ENCODE measurements around the gene CD248.

CD248 gene

DNA sequence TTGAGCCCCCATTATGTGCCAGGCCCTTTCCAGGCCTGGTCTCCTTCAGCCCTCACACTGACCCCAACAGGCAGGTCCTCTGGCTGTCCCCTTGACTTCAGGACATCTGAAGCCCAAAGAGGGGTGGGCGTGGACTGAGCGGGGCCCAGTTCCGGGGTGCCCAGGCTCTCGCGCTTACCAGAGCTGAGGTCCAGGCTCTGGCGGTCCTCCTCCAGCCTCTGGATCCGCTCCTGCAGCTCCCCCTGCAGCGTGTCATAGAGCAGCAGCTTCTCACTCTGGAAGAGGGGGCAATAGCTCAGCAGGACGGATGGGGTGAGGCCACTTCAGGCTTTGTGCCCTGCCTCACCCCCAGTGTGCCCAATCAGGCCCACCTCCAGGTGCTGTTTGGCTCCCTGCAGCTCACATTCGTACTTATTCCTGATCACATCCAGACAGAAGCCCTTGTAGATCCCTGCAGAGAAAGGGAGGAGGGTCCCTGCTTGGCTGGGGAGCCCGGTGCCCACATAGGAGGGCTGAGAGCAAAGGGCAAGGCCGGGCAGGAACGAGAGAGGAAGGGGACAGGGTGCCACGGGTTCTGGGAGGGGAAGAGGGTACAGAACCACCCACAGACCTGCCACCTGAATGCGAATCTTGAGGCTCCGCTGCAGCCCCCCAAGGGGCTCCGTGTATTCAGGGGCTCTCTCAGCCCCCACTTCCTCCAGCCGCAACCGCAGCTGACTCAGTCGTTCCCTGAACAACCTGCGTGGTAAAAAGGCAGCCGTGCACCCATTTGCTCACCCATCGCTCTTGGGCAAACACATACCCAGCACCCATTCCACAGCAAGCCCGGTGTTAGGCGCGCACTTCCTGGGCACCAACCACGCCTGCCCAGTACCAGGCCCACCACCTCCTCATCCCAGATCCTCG, 24.0 kb upstream of the CD248 start:
- no peak for DNase-seq

DNA sequence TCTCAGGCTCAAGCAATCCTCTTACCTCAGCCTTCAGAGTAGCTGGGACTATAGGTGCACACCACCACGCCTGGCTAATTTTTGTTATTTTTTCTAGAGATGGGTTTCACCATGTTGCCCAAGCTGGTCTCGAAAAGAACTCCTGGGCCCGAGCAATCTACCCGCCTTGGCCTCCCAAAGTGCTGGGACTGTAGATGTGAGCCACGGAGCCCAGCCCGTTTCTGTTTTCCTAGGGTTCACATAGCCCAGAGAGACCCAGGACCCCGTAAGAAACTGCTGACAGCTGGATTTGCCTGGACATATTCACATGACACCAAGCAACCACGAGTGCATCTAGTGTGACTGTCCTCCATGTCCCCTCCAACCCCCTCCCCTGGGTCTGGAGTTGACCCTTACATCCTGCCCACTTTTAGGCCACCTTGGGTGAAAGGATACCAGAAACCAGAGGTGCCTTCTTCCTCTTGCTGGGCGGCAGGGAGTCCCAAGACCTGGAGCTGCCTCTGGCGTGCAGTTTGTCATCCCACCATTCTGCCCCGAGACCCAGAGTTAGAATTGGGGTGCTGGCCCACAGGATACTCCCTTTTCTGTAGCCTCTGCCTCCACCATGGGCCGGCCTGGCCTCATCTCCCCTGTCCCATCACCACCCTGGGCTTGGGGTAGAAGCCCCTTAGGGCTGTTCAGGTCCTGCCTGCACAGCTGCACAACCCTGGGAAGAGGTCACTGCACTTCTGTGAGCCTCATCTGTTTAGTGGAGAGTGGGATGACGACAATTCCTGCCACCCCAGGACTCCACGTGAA, 23.0 kb upstream of the CD248 start:
- DNase-seq: no peak

DNA sequence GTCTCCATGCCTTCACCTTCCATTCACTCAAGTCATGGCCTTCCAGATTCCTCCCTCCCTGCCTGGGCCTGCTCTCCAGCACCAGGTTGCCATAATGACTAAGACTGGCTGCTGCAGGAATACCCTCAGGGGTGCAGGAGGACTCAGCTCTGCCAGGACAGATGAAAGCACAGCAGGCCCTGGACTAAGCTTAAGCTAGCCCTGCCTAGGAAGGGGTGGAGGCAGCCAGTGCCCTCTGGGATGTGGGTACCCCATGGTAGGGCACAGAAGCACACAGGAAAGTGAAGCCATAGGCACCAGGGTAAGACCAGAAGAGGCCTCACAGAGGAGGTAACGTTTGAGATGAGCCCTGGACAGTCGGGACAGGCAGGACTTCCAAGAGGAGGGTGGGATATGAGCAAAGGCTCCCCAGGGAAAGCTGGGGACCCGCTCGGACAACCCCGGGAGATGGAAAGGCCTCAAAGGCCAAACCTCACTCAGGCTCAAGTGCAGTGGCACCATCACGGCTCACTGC, 22.4 kb upstream of the CD248 start:
- DNase-seq: no peak

DNA sequence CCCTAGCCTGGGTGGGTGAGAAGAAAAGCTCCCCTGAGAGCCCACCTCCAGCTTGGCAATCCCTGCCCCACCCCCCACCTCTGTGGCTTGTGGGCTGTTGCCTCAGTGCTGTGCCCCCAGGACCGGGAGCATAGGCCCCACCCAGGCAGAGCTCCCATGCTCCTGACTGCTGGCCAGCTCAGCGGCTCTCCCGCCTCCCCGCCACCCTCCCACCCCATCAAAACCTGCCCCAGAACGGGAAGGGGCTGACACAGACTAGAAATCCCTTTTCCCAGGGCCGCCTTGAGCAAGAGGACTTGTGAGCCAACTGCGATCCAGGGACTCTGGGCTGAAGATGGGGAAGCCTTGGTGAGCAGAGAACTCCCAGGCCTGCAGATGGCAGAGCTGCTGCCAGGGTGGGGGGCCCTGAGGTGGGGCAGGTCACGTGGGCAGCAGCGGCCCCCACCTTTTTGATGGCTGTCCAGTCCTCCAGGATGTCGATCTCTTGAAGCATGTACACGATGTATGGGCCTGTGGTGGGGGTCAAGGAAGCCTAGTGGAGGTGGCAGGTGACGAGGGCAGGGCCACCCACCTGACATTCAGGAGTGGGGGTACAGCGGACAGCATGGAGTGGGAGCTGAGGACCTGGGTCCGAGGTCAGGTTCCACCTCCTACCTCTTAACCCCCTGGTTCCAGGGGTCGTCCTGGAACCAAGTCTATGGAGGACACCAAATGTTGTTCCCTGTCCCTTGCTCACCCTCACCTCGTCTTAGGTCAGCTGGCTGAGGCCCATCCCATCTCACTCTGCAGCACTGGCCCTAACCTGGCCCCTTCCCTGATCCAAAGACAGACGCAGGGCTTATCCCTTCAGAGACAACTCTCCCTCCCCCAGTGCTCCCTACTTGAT, 21.7 kb upstream of the CD248 start:
- no peak for DNase-seq

DNA sequence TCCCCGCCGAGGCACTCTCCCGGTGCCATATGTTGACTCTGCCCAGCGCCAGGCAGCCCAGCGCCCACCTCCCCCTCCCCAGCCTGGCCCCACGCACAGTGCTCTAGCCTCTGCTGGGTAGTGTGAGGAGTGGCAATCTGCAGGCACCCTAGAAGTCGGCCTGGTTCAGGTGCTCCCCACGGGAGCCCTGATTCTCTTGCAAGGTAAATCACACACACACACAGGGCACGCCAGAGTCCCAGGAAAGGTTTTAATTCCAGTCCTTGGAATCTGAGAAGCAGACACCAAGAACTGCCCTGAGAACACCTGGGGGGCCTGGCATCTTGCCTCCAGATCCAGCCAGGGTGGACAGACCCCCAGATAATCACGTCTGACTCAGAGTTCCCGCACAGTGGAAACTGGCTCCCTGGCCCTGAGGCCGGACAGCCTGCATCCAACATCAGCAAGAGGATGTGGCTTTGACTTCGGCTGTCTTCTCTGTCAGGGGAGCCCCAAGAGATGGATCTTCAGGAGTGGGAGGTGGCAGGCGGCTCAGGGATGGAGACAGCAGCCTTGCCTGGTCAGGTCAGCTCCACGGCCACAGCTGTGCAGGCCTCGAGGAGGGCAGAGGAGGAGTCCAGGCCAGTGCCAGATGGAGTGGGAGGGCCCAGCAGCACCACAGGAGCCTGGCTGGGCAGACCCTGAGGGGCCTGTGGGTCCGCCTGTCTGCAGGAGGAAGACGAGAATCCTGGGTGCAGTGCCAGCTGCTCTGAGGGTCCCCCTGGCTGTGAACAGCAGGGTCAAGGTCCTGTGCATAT, 20.5 kb upstream of the CD248 start:
- DNase-seq: no peak

DNA sequence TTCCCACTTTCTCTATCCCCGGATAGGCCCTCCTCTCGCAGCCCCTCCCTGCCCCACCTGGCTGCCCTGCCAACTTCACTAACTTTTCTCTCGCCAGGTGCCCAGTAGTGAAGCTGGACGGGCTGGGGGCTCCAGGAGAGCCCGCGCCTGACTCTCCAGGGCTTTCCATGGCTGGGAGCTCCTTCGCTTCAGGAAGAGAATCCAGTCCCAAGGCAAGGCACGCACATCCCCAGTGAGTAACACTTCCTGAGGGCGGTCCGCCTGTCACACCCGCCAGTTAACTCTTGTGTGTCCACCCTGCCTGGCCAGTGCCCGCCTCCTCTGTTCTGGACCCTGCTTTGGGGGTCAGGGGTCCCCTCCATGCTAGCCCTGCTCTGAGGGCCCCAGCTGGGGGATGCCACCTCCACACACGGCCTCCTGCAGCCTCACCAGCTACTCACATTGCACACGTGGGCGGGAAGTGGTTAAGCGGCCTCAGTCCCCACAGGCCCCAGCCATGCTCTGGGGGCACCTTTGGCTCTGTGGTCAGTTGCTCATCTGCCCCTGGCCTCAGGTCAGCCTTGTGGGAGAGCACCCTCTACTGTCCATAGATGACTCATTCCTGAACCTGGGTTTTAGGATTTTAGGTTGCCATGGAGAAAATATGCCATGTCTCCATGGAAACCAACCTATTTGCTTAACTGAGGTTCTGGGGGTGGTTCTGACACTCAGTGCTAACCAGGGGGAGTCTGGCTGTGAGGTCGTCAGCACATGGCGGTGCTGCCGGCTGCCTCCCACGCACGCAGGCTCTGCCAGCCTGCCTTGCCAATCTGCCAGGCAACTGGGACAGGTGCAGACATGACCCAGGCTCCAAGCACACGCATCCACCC, 19.6 kb upstream of the CD248 start, which contains the start of gene RIN1:
RIN1 (minus strand) TSS at position 201 of the 869 bp plus-strand sequence; CDS start at position 169, 32 bp downstream.
- peak; percentile 85 for DNase-seq

DNA sequence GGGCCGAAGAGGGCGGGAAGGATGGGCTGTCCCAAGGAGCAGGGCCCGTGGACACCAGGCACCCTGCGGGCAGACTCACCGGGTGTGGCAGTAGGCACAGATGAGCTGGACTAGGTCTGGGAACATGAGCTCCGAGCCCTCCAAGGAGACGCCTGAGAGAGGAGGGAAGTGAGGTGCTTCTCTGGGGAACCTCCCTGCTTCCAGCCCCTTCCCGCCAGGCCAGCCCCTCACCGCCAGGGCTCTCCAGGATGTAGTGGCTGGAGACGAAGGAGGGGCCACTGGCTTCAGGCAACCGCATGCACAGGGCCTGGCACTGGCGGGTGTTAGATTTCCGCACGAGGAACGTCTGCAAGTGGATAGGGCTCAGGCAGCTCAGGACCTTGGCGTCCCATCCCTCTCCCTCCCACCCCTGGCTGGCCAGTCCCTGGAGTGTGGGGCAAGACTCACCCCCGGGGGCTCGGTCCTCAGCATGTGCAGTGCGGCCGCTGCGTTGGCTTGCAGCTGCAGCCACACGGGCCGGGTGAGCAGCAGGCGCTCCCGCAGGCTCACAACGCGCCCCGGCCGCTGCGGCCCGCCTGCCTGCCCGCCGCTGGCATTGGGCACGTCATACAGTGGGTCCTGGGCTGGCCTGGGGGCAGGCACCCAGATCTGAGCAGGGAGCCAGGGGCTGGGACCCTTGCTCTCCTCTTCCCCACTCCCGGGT, 18.8 kb upstream of the CD248 start:
- peak; percentile 55 for DNase-seq

DNA sequence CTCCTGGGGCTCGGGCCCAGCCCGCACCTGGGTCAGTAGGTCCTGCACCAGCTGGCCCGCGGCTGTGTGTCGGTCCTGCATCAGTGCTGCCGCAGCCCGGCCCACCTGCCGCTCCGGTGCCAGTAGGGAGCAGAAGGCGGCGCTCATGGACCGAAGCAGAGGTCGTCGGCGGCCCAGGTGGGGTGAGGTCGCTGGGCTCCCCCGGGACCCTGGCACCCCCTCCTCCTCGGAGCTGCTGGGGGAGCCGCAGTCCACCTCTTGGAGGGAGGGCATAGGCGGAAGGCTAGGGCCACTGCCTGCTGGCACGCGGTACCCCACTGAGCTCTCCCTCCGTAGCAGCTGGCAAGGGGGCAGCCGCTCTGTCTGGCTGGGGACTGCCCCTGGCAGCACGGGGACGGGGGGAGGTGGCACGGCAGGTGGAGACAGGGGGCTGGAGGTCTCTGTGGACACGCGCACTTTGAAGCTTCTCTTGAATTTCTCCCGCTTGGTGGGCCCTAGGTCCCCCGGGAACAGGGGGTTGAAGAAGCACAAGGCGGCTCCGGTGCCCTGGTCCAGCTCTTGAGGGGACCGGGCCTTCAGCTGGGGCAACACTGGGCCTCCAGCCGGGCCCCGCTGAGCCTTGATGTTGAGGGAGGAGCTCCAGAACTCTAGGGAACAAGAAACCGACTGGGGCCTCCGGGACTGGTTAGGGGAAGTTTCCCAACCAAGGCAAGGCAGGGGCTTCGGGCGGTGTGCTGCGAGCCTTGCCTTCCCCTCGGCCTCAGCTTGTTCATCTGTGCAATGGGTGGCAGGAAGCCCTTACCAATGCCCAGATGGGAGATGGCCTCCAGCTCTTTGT, 18.0 kb upstream of the CD248 start:
- DNase-seq: no peak

DNA sequence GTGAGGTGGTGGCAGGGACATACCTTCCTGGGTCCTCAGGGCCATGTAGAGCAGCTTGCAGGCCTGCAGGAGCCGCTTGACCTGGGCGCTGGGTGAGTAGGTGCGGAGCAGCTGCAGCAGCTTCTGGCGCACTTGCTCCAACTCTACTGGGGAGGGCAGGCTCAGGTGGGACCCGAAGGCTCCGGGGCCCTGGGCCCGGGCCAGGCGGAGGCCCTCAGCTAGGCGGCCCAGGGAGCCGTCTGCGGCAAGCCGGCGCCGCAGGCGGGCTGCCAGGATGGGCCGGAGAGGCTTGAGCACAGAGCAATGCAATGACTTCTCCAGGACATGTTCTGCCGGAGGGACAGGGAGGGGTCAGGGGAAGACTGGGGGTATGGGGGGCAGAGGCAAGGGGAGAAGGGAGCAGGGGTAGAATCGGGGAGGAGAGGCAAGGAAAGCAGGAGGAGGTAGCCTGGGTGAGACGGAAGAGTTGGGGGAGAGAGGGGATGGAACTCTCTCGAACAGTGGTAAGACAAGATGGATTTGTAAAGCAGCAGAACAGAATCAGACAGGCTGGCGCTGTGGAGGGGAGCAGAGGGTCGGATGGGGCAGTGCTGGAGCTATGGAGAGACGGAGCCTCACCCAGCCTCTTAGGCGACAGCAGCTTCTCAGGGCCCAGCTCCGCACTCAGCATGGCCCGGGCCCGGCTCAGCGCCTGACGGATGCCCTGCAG, 17.2 kb upstream of the CD248 start:
- DNase-seq: no peak

DNA sequence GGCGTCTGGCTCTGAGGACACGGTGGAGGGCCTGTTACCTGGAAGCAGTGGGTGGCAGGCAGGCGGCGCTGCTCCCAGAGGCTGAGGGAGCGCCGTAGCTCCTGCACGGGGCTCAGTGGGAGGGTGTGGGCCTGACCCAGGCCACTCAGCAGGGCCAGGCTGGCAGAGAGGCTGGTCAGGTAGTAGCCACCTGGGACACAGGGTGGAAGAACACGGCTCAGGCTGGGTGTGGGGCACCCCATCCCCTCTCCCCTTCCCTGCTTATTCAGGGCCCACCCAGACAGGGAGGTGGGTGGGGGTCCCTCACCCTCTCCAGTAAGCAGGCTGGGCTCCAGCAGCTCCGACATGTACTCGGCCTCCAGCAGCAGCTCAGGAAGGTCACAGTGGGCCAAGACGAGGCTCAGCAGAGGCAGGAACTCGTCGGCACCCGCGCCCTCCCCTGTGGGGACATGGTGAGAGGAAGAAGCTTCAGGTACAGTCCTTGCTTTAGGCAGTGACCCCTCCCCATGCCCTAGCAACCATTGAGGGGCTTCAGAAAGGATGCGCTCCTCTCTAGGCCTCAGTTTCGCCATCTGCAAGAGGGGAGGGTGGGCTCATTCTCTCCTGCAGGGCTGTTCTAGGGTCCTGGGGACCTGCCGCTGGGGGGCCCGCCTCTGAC, 16.5 kb upstream of the CD248 start:
- DNase-seq: no peak

DNA sequence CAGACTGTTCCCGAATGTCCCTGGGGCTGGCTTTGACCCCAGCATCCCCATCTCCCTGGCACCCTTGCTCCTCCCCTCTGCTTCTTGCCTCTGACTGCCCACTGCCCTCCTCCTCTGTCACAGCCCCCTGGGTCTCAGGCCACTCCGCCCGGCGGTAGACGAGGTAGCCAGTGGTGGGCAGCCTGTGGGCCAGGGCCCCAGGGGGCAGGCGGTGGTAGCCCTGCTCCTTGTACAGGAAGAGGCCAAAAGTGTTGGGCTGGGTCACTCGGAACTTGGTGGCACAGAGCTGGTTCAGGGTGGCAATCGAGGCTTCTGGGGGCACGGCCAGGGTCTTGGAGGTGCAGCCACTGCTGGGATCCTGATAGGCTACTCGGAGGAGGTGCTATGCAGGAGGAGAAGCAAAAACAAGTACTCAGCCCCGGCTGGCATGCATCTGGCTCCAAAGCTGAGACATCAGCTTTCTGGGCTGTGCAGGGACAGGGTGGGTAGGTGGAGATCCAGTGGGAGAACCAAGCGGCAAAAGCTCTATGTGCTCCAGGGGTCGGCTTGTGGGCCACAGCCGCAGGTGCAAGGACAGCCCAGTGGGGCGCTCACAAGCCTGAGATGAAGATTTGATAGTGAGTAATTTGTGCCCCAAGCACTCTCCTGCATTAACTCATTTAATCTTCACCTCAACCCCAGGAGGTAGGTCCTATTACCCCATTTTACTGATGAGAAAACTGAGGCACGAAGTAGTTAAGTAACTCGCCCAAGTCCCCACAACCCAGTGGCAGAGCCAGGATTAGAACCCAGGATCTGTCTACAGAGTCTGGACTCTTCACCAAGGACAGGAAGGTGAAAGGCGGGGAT, 15.8 kb upstream of the CD248 start:
- no peak for DNase-seq

DNA sequence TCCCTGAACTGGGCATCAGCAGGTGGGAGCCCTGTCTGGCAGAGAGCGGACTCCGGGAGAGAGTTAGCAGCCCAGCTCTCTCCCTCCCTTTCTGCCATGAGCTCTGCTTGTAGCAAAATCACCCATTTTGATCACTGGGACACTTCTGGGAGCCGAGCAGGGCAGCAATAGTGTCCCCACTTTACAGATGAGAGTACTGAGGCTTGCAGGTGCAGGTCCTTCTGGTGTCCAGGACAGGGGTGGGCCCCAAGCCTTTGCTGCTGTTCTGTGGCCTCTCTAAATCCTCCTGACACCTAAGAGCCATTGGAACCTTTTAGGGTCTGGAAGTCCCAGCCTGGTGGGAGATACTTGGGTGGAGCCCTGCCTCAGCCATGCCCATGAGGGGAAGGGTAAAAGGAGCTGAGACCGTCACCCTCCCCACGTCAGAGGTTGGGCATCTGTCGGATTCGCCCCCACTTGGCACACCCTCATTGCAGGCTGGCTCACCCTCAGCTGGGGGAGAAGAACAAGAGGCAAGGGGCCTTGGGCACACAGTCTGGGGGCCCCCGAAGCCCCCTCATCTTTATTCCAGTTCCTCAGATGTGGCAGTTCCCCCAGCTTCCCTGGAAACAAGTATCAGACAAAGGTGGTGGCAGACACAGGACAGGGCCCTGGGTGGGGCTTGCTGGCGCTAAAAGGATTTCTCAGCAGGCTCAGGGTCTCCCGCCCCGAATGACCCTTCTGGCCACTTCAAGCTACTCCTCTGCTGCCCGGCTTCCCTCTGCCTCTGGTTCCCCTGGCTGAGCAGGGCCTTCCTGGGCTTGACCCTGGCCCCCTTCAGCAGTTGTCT, 14.9 kb upstream of the CD248 start:
- DNase-seq: no peak

DNA sequence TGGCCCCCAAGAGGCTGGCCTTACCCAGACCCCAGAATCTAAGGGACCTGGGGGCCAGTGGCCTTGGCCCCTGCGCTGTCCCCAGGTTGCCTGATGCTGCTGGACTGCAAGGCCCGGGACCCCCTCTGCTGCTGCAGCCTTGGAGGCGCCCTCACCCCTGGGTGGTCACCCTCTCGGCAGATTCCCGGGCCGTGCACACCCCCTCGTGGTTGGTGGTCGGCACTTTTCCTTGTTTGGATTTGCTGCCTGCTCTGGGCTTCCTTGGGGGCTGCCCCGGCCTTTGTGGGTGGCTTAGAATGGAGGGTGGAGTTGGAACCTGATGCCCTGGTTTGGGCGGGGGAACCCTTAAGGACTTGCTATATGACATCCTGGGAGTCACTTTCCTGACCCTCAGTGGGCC, 14.1 kb upstream of the CD248 start:
- DNase-seq: no peak

DNA sequence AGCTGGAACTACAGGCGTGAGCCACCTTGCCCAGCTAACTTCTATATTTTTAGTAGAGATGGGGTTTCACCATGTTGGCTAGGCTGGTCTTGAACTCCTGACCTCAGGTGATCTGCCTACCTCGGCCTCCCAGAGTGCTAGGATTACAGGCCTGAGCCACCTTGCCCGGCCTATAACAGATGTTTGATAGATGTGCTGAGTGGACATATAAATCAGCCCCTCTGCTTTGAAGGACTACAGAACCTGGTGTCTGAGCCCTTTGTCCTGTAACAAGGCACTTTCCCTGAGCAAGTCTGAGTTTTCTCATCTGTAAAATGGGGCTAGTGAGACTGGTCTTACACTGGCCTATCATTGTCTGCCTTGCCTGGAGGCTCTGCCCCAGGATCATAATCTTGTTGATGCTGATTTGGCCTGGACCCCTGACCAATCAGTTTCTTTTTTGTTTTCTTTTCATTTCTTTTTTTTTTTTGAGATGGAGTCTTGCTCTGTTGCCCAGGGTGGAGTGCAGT, 12.4 kb upstream of the CD248 start:
- no peak for DNase-seq

DNA sequence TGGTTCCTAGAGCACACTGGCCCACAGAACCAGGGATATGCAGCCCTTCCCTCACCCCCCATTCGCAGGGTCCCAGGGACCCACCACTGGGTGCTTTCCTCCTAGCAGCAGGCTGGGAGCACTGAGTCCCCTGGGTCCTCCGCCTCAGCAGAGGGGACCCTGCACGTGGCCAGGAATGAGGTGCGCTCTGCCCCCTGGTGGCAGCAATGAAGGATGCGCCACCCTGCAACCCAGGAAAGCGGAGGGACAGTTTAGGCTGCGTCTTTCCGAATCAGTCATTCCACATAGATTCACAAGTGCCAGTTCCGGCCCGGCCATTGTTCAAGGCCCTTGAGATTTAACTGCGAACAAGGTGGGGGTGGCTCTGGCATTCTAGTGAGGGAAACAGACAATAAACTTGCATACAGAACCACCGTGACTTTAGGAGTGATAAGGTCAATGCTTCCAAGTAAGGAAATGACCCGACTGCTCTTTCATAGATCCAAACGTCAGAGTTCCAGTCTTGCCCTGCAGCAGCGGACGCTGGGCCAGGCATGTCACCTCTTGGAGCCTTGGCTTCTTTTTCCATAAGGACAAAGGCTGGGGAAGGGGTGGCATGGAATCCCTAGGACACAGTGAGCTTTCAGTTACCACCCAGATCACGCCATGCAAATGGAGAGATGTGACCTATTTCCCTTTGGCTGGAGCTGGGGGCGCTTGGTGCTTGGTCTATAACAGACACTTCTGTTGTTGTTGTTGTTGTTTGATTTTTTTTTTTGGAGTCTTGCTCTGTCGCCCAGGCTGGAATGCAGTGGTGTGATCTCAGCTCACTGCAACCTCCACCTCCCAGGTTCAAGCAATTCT, 11.7 kb upstream of the CD248 start:
- DNase-seq: no peak

All from amniotic stem cell (primary cell).